K562 (cell line): Measurements from ENCODE around the gene PPP1CA. TPM values are rescaled to one million over a fixed set of nuclear protein-coding genes. Genes with fewer than 3 reads are reported as not detected.

ENCODE experiments used
- ATAC-seq: fragments of 200-7000 bp; cut with Tn5 transposase; 3 replicates; pipeline ENCODE4 v1.9.1; 2020; ENCODE audit warnings: moderate library complexity
- BruUV-seq: library from RNA; stranded (reverse); fragments of 400-500 nt; replicated peaks from 2 replicates; lab custom pipeline; 2021; lab: Mats Ljungman, UMichigan
- CTCF ChIA-PET: fragments of 300-600 bp; formaldehyde crosslinking; extraction: SDS; loops from one replicate; lab custom pipeline; 2021; ENCODE audit warnings: low intra/inter-chr PET ratio; lab: Yijun Ruan, JAX
- POLR2A ChIA-PET: fragments of 300-600, 350-650 bp; sonication (Branson Sonifier 250); formaldehyde crosslinking; extraction: SDS; loops from one replicate; lab custom pipeline; 2021; ENCODE audit warnings: antibody characterized with exemption, inconsistent platforms; lab: Yijun Ruan, JAX
- DNase-seq, 4 experiments: peaks; one replicate each; pipeline versions ENCODE4 v3.0.0 to v3.0.0-alpha.2; 2011 to 2018; ENCODE audit warnings: low spot score in 3 of 4, mixed read lengths in 3 of 4; ENCODE audit errors: extremely low read depth in 1 of 4
- FAIRE-seq: peaks from 2 replicates; lab custom pipeline; 2011; peaks lifted over from hg19 to GRCh38; lab: Jason Lieb, UNC
- H2AFZ ChIP-seq: 2 replicates; pipeline ENCODE4 v1.6.0; 2011; ENCODE audit warnings: low read depth, low read length, control low read depth, inconsistent platforms
- H3K27ac ChIP-seq: fragments of 200-600 bp; 3 replicates; pipeline ENCODE4 v1.8.0; 2011; ENCODE audit warnings: low read depth, mild to moderate bottlenecking, control low read depth, inconsistent platforms, low read length, moderate library complexity, mixed read lengths; ENCODE audit errors: extremely low read depth
- H3K27me3 ChIP-seq, 2 experiments: fragments of 300-600 bp in 1 of 2; 2 replicates in 1 of 2; 3 replicates in 1 of 2; pipeline versions ENCODE4 v1.6.0 to v1.8.0; 2011; ENCODE audit warnings: inconsistent platforms in 2 of 2, low read length in 2 of 2, mild to moderate bottlenecking in 1 of 2, mixed read lengths in 1 of 2, moderate library complexity in 1 of 2; ENCODE audit not compliant: control insufficient read depth in 2 of 2, insufficient read depth in 2 of 2
- H3K36me3 ChIP-seq: fragments of 300-600 bp; 3 replicates; pipeline ENCODE4 v1.8.0; 2011; ENCODE audit warnings: mild to moderate bottlenecking, low read length, inconsistent platforms; ENCODE audit not compliant: control insufficient read depth, insufficient read depth
- H3K4me1 ChIP-seq, 2 experiments: fragments of 200-600 bp in 1 of 2; replicated peaks in 1 of 2; 2 replicates in 1 of 2; 3 replicates in 1 of 2; pipeline versions ENCODE4 v1.5.1 to v1.8.0; 2011; ENCODE audit warnings: inconsistent platforms in 2 of 2, low read length in 2 of 2, mild to moderate bottlenecking in 1 of 2, mixed read lengths in 1 of 2, moderate library complexity in 1 of 2; ENCODE audit not compliant: control insufficient read depth in 2 of 2, insufficient read depth in 2 of 2
- H3K4me2 ChIP-seq: 2 replicates; pipeline ENCODE4 v1.6.1; 2011; ENCODE audit warnings: low read length, control low read depth, inconsistent platforms, mixed read lengths; ENCODE audit not compliant: insufficient read depth
- H3K4me3 ChIP-seq: fragments of 200-600 bp; sonication (generic), shearing (Covaris generic); 2 replicates; pipeline ENCODE4 v1.5.1; 2016; ENCODE audit warnings: control low read depth, inconsistent platforms
- H3K79me2 ChIP-seq: fragments of 200-600 bp; 3 replicates; pipeline ENCODE4 v1.8.0; 2011; ENCODE audit warnings: low read length, inconsistent platforms; ENCODE audit not compliant: control insufficient read depth, insufficient read depth
- H3K9ac ChIP-seq, 2 experiments: 2 replicates each; pipeline versions ENCODE4 v1.6.0 to v1.6.1; 2011; ENCODE audit warnings: low read depth in 2 of 2, low read length in 2 of 2, control low read depth in 1 of 2, inconsistent platforms in 1 of 2, mild to moderate bottlenecking in 1 of 2, mixed read lengths in 1 of 2; ENCODE audit not compliant: insufficient read depth in 1 of 2
- H3K9me1 ChIP-seq: one replicate; pipeline ENCODE4 v1.6.0; 2011; ENCODE audit warnings: inconsistent platforms, mild to moderate bottlenecking, low read length, moderate library complexity; ENCODE audit not compliant: control insufficient read depth, insufficient read depth
- H3K9me3 ChIP-seq: replicated peaks from 2 replicates; pipeline ENCODE4 v1.5.1; 2011; ENCODE audit warnings: low read depth, low read length, inconsistent platforms; ENCODE audit not compliant: control insufficient read depth, insufficient read depth
- H4K20me1 ChIP-seq: replicated peaks from 2 replicates; pipeline ENCODE4 v1.6.1; 2011; ENCODE audit warnings: low read length, inconsistent platforms, mixed read lengths; ENCODE audit not compliant: control insufficient read depth, insufficient read depth
- CCNT2 ChIP-seq: IDR thresholded peaks from 2 replicates; pipeline ENCODE4 v1.6.1; 2011; ENCODE audit warnings: borderline replicate concordance, low read depth, mild to moderate bottlenecking, moderate library complexity, mixed read lengths, low read length; ENCODE audit not compliant: insufficient read length; ENCODE audit errors: extremely low read depth
- FIP1L1 ChIP-seq: fragments of 200-400 bp; formaldehyde crosslinking; IDR thresholded peaks from 2 replicates; pipeline ENCODE4 v1.6.1; 2018; ENCODE audit warnings: mild to moderate bottlenecking, low read depth, low read length; ENCODE audit not compliant: poor library complexity, severe bottlenecking
- FOXK1 ChIP-seq: sonication (generic); formaldehyde crosslinking; IDR thresholded peaks from 2 replicates; pipeline ENCODE4 v1.8.0; 2022; ENCODE audit warnings: missing genetic modification reagents, mild to moderate bottlenecking, borderline replicate concordance
- FOXP1 ChIP-seq: sonication (generic); formaldehyde crosslinking; IDR thresholded peaks from 2 replicates; pipeline ENCODE4 v1.8.0; 2022; ENCODE audit warnings: mild to moderate bottlenecking, missing genetic modification reagents
- IRF2 ChIP-seq: sonication (generic); formaldehyde crosslinking; IDR thresholded peaks from 2 replicates; pipeline ENCODE4 v1.8.1; 2022; ENCODE audit warnings: mild to moderate bottlenecking, missing genetic modification reagents
- PHB ChIP-seq: fragments of 250-450 bp; sonication (Bioruptor Pico); IDR thresholded peaks from 2 replicates; pipeline ENCODE4 v1.5.0; 2021
- POLR2A ChIP-seq: fragments of 450-650 bp; conservative IDR thresholded peaks from 2 replicates; pipeline ENCODE4 v1.6.1; 2016
- POLR2AphosphoS5 ChIP-seq: IDR thresholded peaks from 2 replicates; pipeline ENCODE4 v1.6.1; 2011; ENCODE audit warnings: mild to moderate bottlenecking, low read depth, low read length, moderate library complexity; ENCODE audit not compliant: control insufficient read depth, insufficient read depth
- POLR2G ChIP-seq: fragments of 200-400 bp; formaldehyde crosslinking; IDR thresholded peaks from 2 replicates; pipeline ENCODE4 v1.6.1; 2017; ENCODE audit warnings: low read depth, mild to moderate bottlenecking, antibody characterized with exemption, low read length, moderate library complexity
- PRPF4 ChIP-seq: fragments of 200-400 bp; formaldehyde crosslinking; IDR thresholded peaks from one replicate; pipeline ENCODE4 v1.6.1; 2017; ENCODE audit warnings: low read length, low read depth, mild to moderate bottlenecking; ENCODE audit not compliant: insufficient read depth, poor library complexity, severe bottlenecking
- RBFOX2 ChIP-seq: fragments of 200-400 bp; formaldehyde crosslinking; IDR thresholded peaks from 2 replicates; pipeline ENCODE4 v1.6.1; 2017; ENCODE audit warnings: low read depth, mild to moderate bottlenecking, low read length, moderate library complexity
- TEAD1 ChIP-seq, 2 experiments: fragments of 450-650 bp in 1 of 2; sonication (generic) in 1 of 2; formaldehyde crosslinking; IDR thresholded peaks; 2 replicates each; pipeline versions ENCODE4 v1.4.0 to v1.8.0; 2020 to 2022; ENCODE audit warnings: mild to moderate bottlenecking in 2 of 2, missing genetic modification reagents in 1 of 2
- ZBTB33 ChIP-seq: sonication (generic); formaldehyde crosslinking; IDR thresholded peaks from 2 replicates; pipeline ENCODE4 v1.8.1; 2023; ENCODE audit warnings: mild to moderate bottlenecking, missing genetic modification reagents
- ZC3H4 ChIP-seq: sonication (generic); formaldehyde crosslinking; IDR thresholded peaks from 2 replicates; pipeline ENCODE4 v1.9.0; 2021; ENCODE audit warnings: missing genetic modification reagents, borderline replicate concordance
- ZFX ChIP-seq: sonication (generic); formaldehyde crosslinking; IDR thresholded peaks from 2 replicates; pipeline ENCODE4 v1.8.0; 2022; ENCODE audit warnings: mild to moderate bottlenecking, missing genetic modification reagents, moderate library complexity
- ZNF143 ChIP-seq: sonication (generic); formaldehyde crosslinking; IDR thresholded peaks from 2 replicates; pipeline ENCODE4 v1.9.0; 2022; ENCODE audit warnings: mild to moderate bottlenecking, missing genetic modification reagents
- ZNF282 ChIP-seq: sonication (generic); formaldehyde crosslinking; IDR thresholded peaks from 2 replicates; pipeline ENCODE4 v1.8.1; 2023; ENCODE audit warnings: missing genetic modification reagents
- ZNF589 ChIP-seq: fragments of 200-800 bp; sonication (Bioruptor generic); IDR thresholded peaks from 2 replicates; pipeline ENCODE4 v1.6.1; 2016; ENCODE audit warnings: low read depth, missing genetic modification characterization, missing compliant biosample characterization
- WGBS: fragments of 100-300 bp; shearing (Covaris generic); methylation state at CpG from one replicate; pipeline ENCODE4 v1.1.6; 2016; ENCODE audit warnings: low coverage, mixed read lengths; ENCODE audit not compliant: insufficient coverage; ENCODE audit errors: missing lambda C conversion rate; 5-methylcytosine and 5-hydroxymethylcytosine counted together
- in situ Hi-C: fragments of 300-500 bp; cut with MboI; formaldehyde crosslinking; loops from 4 replicates; pipeline ENCODE4 v1.15.0; 2018; ENCODE audit warnings: inconsistent platforms, mixed read lengths
- intact Hi-C: fragments of 100-400 bp; cut with micrococcal nuclease; formaldehyde crosslinking; loops from 2 replicates; pipeline ENCODE4 v1.14.2; 2022
- polyA plus RNA-seq, 8 experiments: library from polyadenylated mRNA; depleted of rRNA in 4 of 8; stranded (reverse) in 5 of 8; unstranded in 3 of 8; fragments of >200 nt; fragmentation: Nextera tagmentation in 2 of 8; fragmentation: Illumina TruSeq in 1 of 8; extraction: Ambion mirVana in 2 of 8; extraction: Trizol in 1 of 8; gene quantifications; 2 replicates each; pipeline versions ENCODE4 v1.2.1 to v1.2.3, GENCODE V29; 2011 to 2014; ENCODE audit warnings: inconsistent platforms in 1 of 8, missing spikeins in 1 of 8
- total RNA-seq, 7 experiments: library from RNA; depleted of rRNA in 6 of 7; stranded (reverse); fragments of >200 nt in 6 of 7; fragmentation: Illumina TruSeq in 2 of 7; extraction: Trizol in 2 of 7; gene quantifications; 2 replicates each; pipeline versions ENCODE4 v1.2.1 to v1.2.3, GENCODE V29; 2011 to 2021; ENCODE audit warnings: low replicate concordance in 1 of 7

PPP1CA gene
- total and polyA plus RNA-seq, 9 of the 15 experiments (the other 6 are each of a cell fraction or from before 2014, with no cell fraction given): 18.2 to 242 (median 188) TPM

DNA sequence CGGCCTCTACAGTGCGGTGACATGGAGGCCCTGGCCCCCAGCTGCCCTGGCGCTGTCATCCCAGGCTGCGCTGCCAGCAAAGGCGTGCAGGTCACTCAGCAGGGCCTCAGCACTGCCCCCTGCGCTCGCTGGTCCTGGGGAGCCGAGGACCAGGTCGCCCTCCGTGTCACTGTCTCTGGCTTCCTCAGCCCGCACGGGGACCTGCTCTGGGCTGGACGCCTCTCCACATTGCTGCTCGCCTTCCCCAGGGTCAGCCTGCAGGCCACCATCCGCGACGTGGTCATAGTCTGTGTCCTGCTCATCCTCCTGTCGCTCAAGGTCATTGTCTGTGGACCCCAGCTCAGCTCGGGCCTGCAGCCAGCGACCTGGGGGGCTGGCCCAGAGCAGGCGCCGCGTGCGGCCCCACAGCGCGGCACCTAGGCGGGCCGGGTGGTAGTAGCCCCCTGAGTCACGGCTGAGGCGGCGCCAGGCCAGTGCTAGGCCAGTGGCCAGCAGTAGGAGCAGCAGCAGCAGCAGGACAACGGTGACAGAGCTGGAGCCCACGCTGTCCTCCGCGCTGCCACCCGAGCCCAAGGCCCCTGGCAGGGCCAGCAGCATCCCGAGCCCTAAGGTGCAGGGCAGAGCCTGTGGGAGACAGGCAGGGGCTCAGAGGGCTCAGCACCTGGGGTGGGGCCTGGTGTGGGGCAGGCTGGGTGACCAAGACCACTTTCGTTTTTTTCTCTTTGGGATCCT is 34.2 kb upstream of the PPP1CA start:
- Histone ChIP-seq H3K36me3 (peaks cover 88% of the 10 kb centered on the region; the same call in 2 of the 3 replicates), H3K9me1 (peaks cover 4% of the 10 kb centered on the region), H3K79me2 (no peaks in the 10 kb centered on the region; the same call in 2 of the 3 replicates), H3K9me3 (no peaks in the 10 kb centered on the region), H3K4me3 (no peak overlapping the region), H2AFZ (no peak overlapping the region), H3K27ac (peak overlapping the region; percentile 86), H3K9ac (peak overlapping the region; percentile 53 to 87; a peak in 3 of 4 replicates), H3K27me3 (no peaks in the 10 kb centered on the region), H3K4me1 (peaks cover 16 to 80% of the 10 kb centered on the region in 2 experiments), H3K4me2 (no peak overlapping the region; the same call in 1 of the 2 replicates), H4K20me1 (no peaks in the 10 kb centered on the region)
- DNase-seq (no peak), FAIRE-seq (no peak), ATAC-seq (no peak; the same call in 1 of the 3 replicates)
- BruUV-seq: no TSS peak
- ChIA-PET POLR2A (interaction anchor here (0.7 to 1.4 kb wide), 3 partner anchors 11 to 126 kb away, joined by 3 to 4 read pairs (median 4); no protein-coding TSS in a partner anchor), CTCF (no interaction called here)
- intact Hi-C loops: no loop called here
- TF ChIP-seq POLR2G (peak; percentile 67), IRF2 (CRISPR knock-in tag) (0 out of 2 replicates have a peak, but pooled peaks have one; percentile 24), FOXK1 (CRISPR knock-in tag) (no peak), ZC3H4 (CRISPR knock-in tag) (peak; percentile 44; the same call in 1 of the 2 replicates), FOXP1 (CRISPR knock-in tag) (0 out of 2 replicates have a peak, but pooled peaks have one; percentile 49), TEAD1 (CRISPR knock-in tag; IDR thresholded peaks at IDR 0.05) (peak in 1 of 2 experiments; percentile 39; a peak in 1 of 4 replicates), PHB (no peak), CCNT2 (peak; percentile 13), ZNF143 (CRISPR knock-in tag) (peak; percentile 53; the same call in 1 of the 2 replicates), PRPF4 (no peak), RBFOX2 (peak; percentile 58), POLR2A (0 out of 2 replicates have a peak, but pooled peaks have one; percentile 7), ZNF282 (CRISPR knock-in tag) (peak; percentile 30; the same call in 1 of the 2 replicates), ZFX (peak; percentile 23; the same call in 1 of the 2 replicates), ZBTB33 (peak; percentile 78), POLR2AphosphoS5 (no peak), FIP1L1 (peak; percentile 33), ZNF589 (CRISPR knock-in tag) (0 out of 2 replicates have a peak, but pooled peaks have one; percentile 1)
- WGBS: 91% methylated on average over 21 of the region's 38 CpGs
- in situ Hi-C loops: no loop called here
